H1 (cell line): Measurements from ENCODE around the gene TSNAXIP1. TPM values are rescaled to one million over a fixed set of nuclear protein-coding genes. Genes with fewer than 3 reads are reported as not detected.
A peak's percentile ranks its signal among the peaks of the same experiment; 100 is the strongest.

Experiments used
- CTCF ChIA-PET: fragments of 300-600 bp; sonication (Branson Sonifier 250); formaldehyde crosslinking; loops from one replicate; lab custom pipeline; 2021; ENCODE audit not compliant: partially characterized antibody; lab: Charles Lee
- POLR2A ChIA-PET: fragments of 300-600 bp; sonication (Branson Sonifier 250); formaldehyde crosslinking; loops from one replicate; lab custom pipeline; 2021; ENCODE audit warnings: inconsistent platforms; ENCODE audit not compliant: partially characterized antibody; lab: Charles Lee
- DNase-seq, 2 experiments: peaks; one replicate each; pipeline versions ENCODE4 v3.0.0 to v3.0.0-alpha.2; 2010 to 2022; ENCODE audit warnings: low spot score in 2 of 2, low read depth in 1 of 2, mixed read lengths in 1 of 2
- FAIRE-seq: peaks from 2 replicates; lab custom pipeline; 2011; peaks lifted over from hg19 to GRCh38; lab: Jason Lieb, UNC
- H2AFZ ChIP-seq: 2 replicates; pipeline ENCODE4 v1.8.1; 2012; ENCODE audit warnings: low read length, inconsistent platforms
- H2AK5ac ChIP-seq: 2 replicates; pipeline ENCODE4 v1.6.1; 2013; ENCODE audit warnings: low read depth, low read length
- H2BK120ac ChIP-seq: replicated peaks from 2 replicates; pipeline ENCODE3; 2013; ENCODE audit warnings: low read depth, low read length, inconsistent platforms
- H2BK12ac ChIP-seq: 2 replicates; pipeline ENCODE4 v1.6.1; 2013; ENCODE audit warnings: low read depth, low read length
- H2BK15ac ChIP-seq: 2 replicates; pipeline ENCODE4 v1.6.1; 2013; ENCODE audit warnings: low read length
- H2BK20ac ChIP-seq: 2 replicates; pipeline ENCODE4 v1.6.1; 2013; ENCODE audit warnings: low read length
- H2BK5ac ChIP-seq: 2 replicates; pipeline ENCODE4 v1.6.1; 2013; ENCODE audit warnings: low read depth, low read length
- H3K14ac ChIP-seq: 2 replicates; pipeline ENCODE4 v1.6.1; 2013; ENCODE audit warnings: inconsistent platforms; ENCODE audit not compliant: insufficient read length
- H3K18ac ChIP-seq: 2 replicates; pipeline ENCODE4 v1.6.1; 2013; ENCODE audit warnings: low read length; ENCODE audit errors: extremely low read depth
- H3K23ac ChIP-seq: 2 replicates; pipeline ENCODE4 v1.6.1; 2013; ENCODE audit warnings: inconsistent platforms; ENCODE audit not compliant: insufficient read length
- H3K23me2 ChIP-seq: 2 replicates; pipeline ENCODE4 v1.6.1; 2013; ENCODE audit warnings: low read depth, low read length
- H3K27ac ChIP-seq: 2 replicates; pipeline ENCODE4 v1.6.1; 2011; ENCODE audit warnings: low read depth, low read length, inconsistent platforms
- H3K27me3 ChIP-seq, 4 experiments: replicated peaks in 1 of 4; 1 replicate in 1 of 4; 2 replicates in 3 of 4; pipeline versions ENCODE4 v1.6.1 to v1.8.1; 2011 to 2013; ENCODE audit warnings: low read length in 3 of 4, mild to moderate bottlenecking in 3 of 4, inconsistent platforms in 2 of 4, mixed read lengths in 2 of 4, moderate library complexity in 1 of 4; ENCODE audit not compliant: control insufficient read depth in 3 of 4, insufficient read depth in 3 of 4; ENCODE audit errors: extremely low read depth in 1 of 4
- H3K36me3 ChIP-seq, 4 experiments: 2 replicates each; pipeline versions ENCODE4 v1.6.1 to v1.8.1; 2011 to 2013; ENCODE audit warnings: mild to moderate bottlenecking in 4 of 4, low read length in 3 of 4, moderate library complexity in 2 of 4, control low read depth in 1 of 4, inconsistent platforms in 1 of 4; ENCODE audit not compliant: insufficient read depth in 4 of 4, control insufficient read depth in 2 of 4
- H3K4ac ChIP-seq: replicated peaks from 2 replicates; pipeline ENCODE3; 2013; ENCODE audit warnings: low read length, low read depth, mixed read lengths, inconsistent platforms; ENCODE audit not compliant: insufficient read length
- H3K4me1 ChIP-seq, 4 experiments: replicated peaks in 1 of 4; 1 replicate in 1 of 4; 2 replicates in 3 of 4; pipeline versions ENCODE4 v1.6.1 to v1.8.1; 2011 to 2013; ENCODE audit warnings: low read length in 3 of 4, inconsistent platforms in 2 of 4, mixed read lengths in 1 of 4; ENCODE audit not compliant: insufficient read depth in 4 of 4, control insufficient read depth in 3 of 4
- H3K4me2 ChIP-seq, 2 experiments: 2 replicates each; pipeline versions ENCODE4 v1.6.1 to v1.8.1; 2011 to 2013; ENCODE audit warnings: low read depth in 2 of 2, low read length in 2 of 2, control low read depth in 1 of 2, inconsistent platforms in 1 of 2, mild to moderate bottlenecking in 1 of 2; ENCODE audit not compliant: insufficient read depth in 1 of 2
- H3K4me3 ChIP-seq, 4 experiments: fragments of 200-600, 300-600 bp in 1 of 4; sonication (generic), shearing (Covaris generic), sonication (Bioruptor Twin) in 1 of 4; 2 replicates each; pipeline versions ENCODE4 v1.5.1 to v1.8.1; 2011 to 2016; ENCODE audit warnings: low read length in 4 of 4, low read depth in 3 of 4, control low read depth in 2 of 4, inconsistent platforms in 2 of 4, mild to moderate bottlenecking in 2 of 4, mixed read lengths in 1 of 4, moderate library complexity in 1 of 4; ENCODE audit not compliant: insufficient read depth in 2 of 4; ENCODE audit errors: extremely low read depth in 1 of 4
- H3K56ac ChIP-seq: replicated peaks from 2 replicates; pipeline ENCODE3; 2013; ENCODE audit warnings: low read depth, mild to moderate bottlenecking, mixed read lengths, low read length, inconsistent platforms; ENCODE audit not compliant: insufficient read length
- H3K79me1 ChIP-seq: 2 replicates; pipeline ENCODE4 v1.6.1; 2013; ENCODE audit warnings: low read depth, low read length, control low read depth
- H3K79me2 ChIP-seq, 2 experiments: 2 replicates each; pipeline versions ENCODE4 v1.6.1 to v1.8.1; 2012 to 2013; ENCODE audit warnings: low read length in 2 of 2, mild to moderate bottlenecking in 2 of 2, inconsistent platforms in 1 of 2; ENCODE audit not compliant: insufficient read depth in 2 of 2, control insufficient read depth in 1 of 2
- H3K9ac ChIP-seq, 4 experiments: replicated peaks in 1 of 4; 1 replicate in 1 of 4; 2 replicates in 3 of 4; pipeline versions ENCODE4 v1.6.1 to v1.8.1; 2011 to 2013; ENCODE audit warnings: low read depth in 3 of 4, low read length in 3 of 4, control low read depth in 2 of 4, mild to moderate bottlenecking in 2 of 4, moderate library complexity in 2 of 4, inconsistent platforms in 1 of 4; ENCODE audit errors: extremely low read depth in 1 of 4
- H3K9me3 ChIP-seq, 2 experiments: 2 replicates each; pipeline versions ENCODE4 v1.6.1 to v1.8.1; 2012 to 2013; ENCODE audit warnings: mild to moderate bottlenecking in 2 of 2, moderate library complexity in 2 of 2, control low read depth in 1 of 2, inconsistent platforms in 1 of 2, low read depth in 1 of 2, low read length in 1 of 2, mixed read lengths in 1 of 2; ENCODE audit not compliant: insufficient read depth in 2 of 2
- H4K20me1 ChIP-seq, 2 experiments: replicated peaks in 1 of 2; 2 replicates each; pipeline versions ENCODE3 to v1.8.1; 2011 to 2013; ENCODE audit warnings: inconsistent platforms in 2 of 2, low read length in 2 of 2, mild to moderate bottlenecking in 1 of 2; ENCODE audit not compliant: insufficient read depth in 2 of 2, control insufficient read depth in 1 of 2
- H4K5ac ChIP-seq: 2 replicates; pipeline ENCODE4 v1.6.1; 2013; ENCODE audit warnings: low read length, low read depth, mixed read lengths, inconsistent platforms; ENCODE audit not compliant: insufficient read length
- H4K8ac ChIP-seq: 2 replicates; pipeline ENCODE4 v1.8.0; 2013; ENCODE audit warnings: mild to moderate bottlenecking, moderate library complexity, low read length, inconsistent platforms; ENCODE audit not compliant: insufficient read depth; ENCODE audit errors: extremely low read depth
- H4K91ac ChIP-seq: replicated peaks from 2 replicates; pipeline ENCODE3; 2013; ENCODE audit warnings: low read length, mixed read lengths, inconsistent platforms; ENCODE audit not compliant: insufficient read length
- EGR1 ChIP-seq: IDR thresholded peaks from 2 replicates; pipeline ENCODE4 v1.6.1; 2011; ENCODE audit warnings: low read depth, low read length, borderline replicate concordance
- EZH2 ChIP-seq: fragments of 200-600 bp; sonication (generic); IDR thresholded peaks from 2 replicates; pipeline ENCODE4 v1.7.1; 2012; ENCODE audit warnings: low read depth, mild to moderate bottlenecking, moderate library complexity, low read length, inconsistent platforms; ENCODE audit not compliant: severe bottlenecking
- RNF2 ChIP-seq: fragments of 200-900, 300-1000 bp; sonication (generic); IDR thresholded peaks from 2 replicates; pipeline ENCODE4 v1.7.1; 2016; ENCODE audit warnings: borderline replicate concordance, low read depth, mild to moderate bottlenecking, antibody characterized with exemption, low read length; ENCODE audit not compliant: poor library complexity, severe bottlenecking; ENCODE audit errors: missing control alignments
- WGBS, 2 experiments: shearing (Covaris generic) in 1 of 2; methylation state at CpG; one replicate each; pipeline versions ENCODE4 v1.1.6 to v1.1.7; 2013 to 2015; ENCODE audit warnings: low lambda C conversion rate in 2 of 2, mixed read lengths in 2 of 2, inconsistent platforms in 1 of 2, low coverage in 1 of 2, missing lambda C conversion rate in 1 of 2; ENCODE audit not compliant: insufficient replicate concordance in 2 of 2, insufficient coverage in 1 of 2, insufficient read length in 1 of 2; ENCODE audit errors: extremely low coverage in 1 of 2, missing lambda C conversion rate in 1 of 2; 5-methylcytosine and 5-hydroxymethylcytosine counted together
- polyA plus RNA-seq, 7 experiments: library from polyadenylated mRNA; depleted of rRNA in 3 of 7; stranded (reverse) in 5 of 7; unstranded in 2 of 7; fragments of >200 nt in 5 of 7; fragments of 200-250 nt in 2 of 7; gene quantifications; 1 replicate in 5 of 7; 2 replicates in 1 of 7; 4 replicates in 1 of 7; pipeline versions ENCODE4 v1.2.1 to v1.2.3, GENCODE V29; 2011 to 2013; ENCODE audit warnings: missing spikeins in 2 of 7, mixed read lengths in 2 of 7
- total RNA-seq: library from RNA; stranded (reverse); fragmentation: NEBNext Ultra II Directional; extraction: Animal tissue kit (Norgen Biotek cat#: 25700); gene quantifications from 2 replicates; pipeline ENCODE4 v1.2.1, GENCODE V29; 2021

TSNAXIP1 gene
- total and polyA plus RNA-seq, 2 of the 8 experiments (the other 6 are each of a cell fraction or from before 2014, with no cell fraction given), result 0.37 to 0.94 TPM

DNA sequence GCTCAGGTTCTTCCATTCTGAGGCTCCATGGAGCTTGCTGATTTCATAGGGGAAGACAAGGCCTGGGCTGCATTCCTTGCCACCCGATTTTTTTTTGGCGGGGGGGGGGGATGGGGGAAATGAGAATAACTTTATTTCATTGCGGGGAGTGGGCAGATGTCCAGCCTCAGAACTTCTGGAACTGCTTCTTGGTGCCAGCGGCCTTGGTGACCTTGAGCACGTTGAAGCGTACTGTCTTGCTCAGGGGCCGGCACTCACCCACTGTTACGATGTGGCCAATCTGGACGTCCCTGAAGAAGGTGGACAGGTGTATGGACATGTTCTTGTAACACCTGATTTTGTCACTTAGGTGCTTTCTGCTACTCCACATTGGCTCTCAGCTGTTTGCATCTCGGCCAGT, 49.1 kb downstream of the TSNAXIP1 start:
- no peak overlapping the region for H4K8ac ChIP-seq
- H2BK120ac ChIP-seq, result no peak overlapping the region
- H2AK5ac ChIP-seq, result no peak overlapping the region
- H2BK20ac ChIP-seq, result 0 out of 2 replicates have a peak overlapping the region, but pooled peaks have one; percentile 61
- no peak overlapping the region; the same call in 1 of the 2 replicates for H3K18ac ChIP-seq
- no peak overlapping the region for H3K27ac ChIP-seq
- ChIA-PET CTCF (interaction anchor here (0.8 to 3.5 kb wide), 7 partner anchors 9 to 125 kb away, joined by 3 to 20 read pairs (median 5); partner anchors contain the start of gene NRN1L), POLR2A (interaction anchor here (0.7 to 2.9 kb wide), 7 partner anchors 8 to 196 kb away, joined by 3 to 27 read pairs (median 4); partner anchors contain the start of genes CENPT, EDC4 and NUTF2)
- H2BK5ac ChIP-seq, result no peak overlapping the region
- no peaks in the 10 kb centered on the region for H3K27me3 ChIP-seq
- H3K23me2 ChIP-seq, result no peaks in the 10 kb centered on the region
- H3K4me1 ChIP-seq, result peaks cover 8 to 15% (median 13%) of the 10 kb centered on the region in 4 experiments
- no peak overlapping the region; the same call in 1 of the 2 replicates for H2BK12ac ChIP-seq
- no peak overlapping the region for H3K4me3 ChIP-seq
- no peak overlapping the region for H3K56ac ChIP-seq
- no peak for DNase-seq
- H3K9me3 ChIP-seq, result no peaks in the 10 kb centered on the region
- peaks cover 27 to 41% of the 10 kb centered on the region in 2 experiments for H4K20me1 ChIP-seq
- H3K23ac ChIP-seq, result no peak overlapping the region
- no peak overlapping the region for H3K9ac ChIP-seq
- no peak overlapping the region for H2AFZ ChIP-seq
- no peak for FAIRE-seq
- no peak overlapping the region for H4K5ac ChIP-seq
- no peak overlapping the region for H2BK15ac ChIP-seq
- WGBS, 2 experiments, result 92% methylated on average over 10 of the region's 10 CpGs; no CpG with 5 or more reads in 1 of the 2 experiments
- no peak overlapping the region for H3K14ac ChIP-seq
- H4K91ac ChIP-seq, result no peak overlapping the region
- H3K79me1 ChIP-seq, result peaks cover 27% of the 10 kb centered on the region
- H3K79me2 ChIP-seq, result peaks cover 39 to 94% of the 10 kb centered on the region in 2 experiments
- H3K36me3 ChIP-seq, result peaks cover 0 to 7% (median 3%) of the 10 kb centered on the region in 4 experiments; a peak in 4 of 8 replicates
- no peak overlapping the region; a peak in 1 of 4 replicates for H3K4me2 ChIP-seq
- no peak overlapping the region for H3K4ac ChIP-seq
- no peak for TF ChIP-seq EZH2
- TF ChIP-seq RNF2, result no peak
- no peak for TF ChIP-seq EGR1
